ENCODE data around the gene AP2A2.

AP2A2 gene

DNA sequence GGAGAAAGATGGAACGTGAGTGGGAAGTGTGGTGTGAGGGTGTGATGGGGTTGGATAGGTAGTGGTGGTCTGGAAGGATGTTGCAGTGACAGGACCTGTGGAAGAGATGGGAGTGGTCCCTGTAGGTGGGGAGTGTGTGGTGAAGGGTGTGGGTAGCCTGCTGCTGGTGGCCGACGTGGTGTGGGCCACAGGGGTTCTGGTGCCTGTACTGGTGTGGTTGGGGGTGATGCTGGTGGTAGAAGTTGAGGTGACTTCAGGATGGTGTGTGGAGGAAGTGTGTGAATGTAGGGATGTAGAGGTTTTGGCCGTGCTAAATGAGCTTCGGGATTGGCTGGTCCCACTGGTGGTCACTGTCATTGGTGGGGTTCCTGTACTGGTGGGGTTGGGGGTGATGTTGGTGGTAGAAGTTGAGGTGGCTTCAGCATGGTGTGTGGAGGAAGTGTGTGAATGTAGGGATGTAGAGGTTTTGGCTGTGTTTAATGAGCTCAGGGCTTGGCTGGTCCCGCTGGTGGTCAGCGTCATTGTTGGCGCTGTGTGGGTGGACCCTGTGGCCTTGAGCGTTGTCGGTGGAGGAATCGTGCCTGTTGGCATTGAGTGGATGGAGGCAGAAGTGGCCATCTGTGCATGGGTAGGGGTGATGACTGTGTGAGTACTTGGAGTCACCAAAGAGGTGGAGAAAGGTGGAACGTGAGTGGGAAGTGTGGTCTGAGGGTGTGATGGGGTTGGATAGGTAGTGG lies 91.8 kb downstream of the AP2A2 start:
- Histone ChIP-seq H3K27ac (no peak overlapping the region), H3K27me3 (replicated peaks) (no peaks in the 10 kb centered on the region), H3K4me3 (ENCODE audit: low read depth, low read length) (no peak overlapping the region), H3K36me3 (replicated peaks) (no peaks in the 10 kb centered on the region)
- TF ChIP-seq, protein P1, sequence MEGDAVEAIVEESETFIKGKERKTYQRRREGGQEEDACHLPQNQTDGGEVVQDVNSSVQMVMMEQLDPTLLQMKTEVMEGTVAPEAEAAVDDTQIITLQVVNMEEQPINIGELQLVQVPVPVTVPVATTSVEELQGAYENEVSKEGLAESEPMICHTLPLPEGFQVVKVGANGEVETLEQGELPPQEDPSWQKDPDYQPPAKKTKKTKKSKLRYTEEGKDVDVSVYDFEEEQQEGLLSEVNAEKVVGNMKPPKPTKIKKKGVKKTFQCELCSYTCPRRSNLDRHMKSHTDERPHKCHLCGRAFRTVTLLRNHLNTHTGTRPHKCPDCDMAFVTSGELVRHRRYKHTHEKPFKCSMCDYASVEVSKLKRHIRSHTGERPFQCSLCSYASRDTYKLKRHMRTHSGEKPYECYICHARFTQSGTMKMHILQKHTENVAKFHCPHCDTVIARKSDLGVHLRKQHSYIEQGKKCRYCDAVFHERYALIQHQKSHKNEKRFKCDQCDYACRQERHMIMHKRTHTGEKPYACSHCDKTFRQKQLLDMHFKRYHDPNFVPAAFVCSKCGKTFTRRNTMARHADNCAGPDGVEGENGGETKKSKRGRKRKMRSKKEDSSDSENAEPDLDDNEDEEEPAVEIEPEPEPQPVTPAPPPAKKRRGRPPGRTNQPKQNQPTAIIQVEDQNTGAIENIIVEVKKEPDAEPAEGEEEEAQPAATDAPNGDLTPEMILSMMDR (IDR thresholded peaks at IDR 0.05; ENCODE audit: low read depth, low read length, missing control alignments) = no peak
- no peak for DNase-seq
- in situ Hi-C loops (cut with HindIII; ENCODE audit: low pct_ligation_motif_present, low sequenced_read_pairs) = no loop called here

DNA sequence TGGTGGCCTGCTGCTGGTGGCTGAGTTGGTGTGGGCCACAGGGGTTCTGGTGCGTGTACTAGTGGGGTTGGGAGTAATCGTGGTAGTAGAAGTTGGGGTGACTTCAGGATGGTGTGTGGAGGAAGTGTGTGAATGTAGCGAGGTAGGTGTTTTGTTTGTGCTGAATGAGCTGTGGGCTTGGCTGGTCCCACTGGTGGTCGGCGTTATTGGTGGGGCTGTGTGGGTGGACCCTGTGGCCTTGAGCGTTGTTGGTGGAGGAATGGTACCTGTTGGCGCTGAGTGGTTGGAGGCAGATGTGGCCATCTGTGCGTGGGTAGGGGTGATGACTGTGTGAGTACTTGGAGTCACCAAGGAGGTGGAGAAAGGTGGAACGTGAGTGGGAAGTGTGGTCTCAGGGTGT lies 92.4 kb downstream of the AP2A2 start:
- in situ Hi-C loops (cut with HindIII; ENCODE audit: low pct_ligation_motif_present, low sequenced_read_pairs) = no loop called here

DNA sequence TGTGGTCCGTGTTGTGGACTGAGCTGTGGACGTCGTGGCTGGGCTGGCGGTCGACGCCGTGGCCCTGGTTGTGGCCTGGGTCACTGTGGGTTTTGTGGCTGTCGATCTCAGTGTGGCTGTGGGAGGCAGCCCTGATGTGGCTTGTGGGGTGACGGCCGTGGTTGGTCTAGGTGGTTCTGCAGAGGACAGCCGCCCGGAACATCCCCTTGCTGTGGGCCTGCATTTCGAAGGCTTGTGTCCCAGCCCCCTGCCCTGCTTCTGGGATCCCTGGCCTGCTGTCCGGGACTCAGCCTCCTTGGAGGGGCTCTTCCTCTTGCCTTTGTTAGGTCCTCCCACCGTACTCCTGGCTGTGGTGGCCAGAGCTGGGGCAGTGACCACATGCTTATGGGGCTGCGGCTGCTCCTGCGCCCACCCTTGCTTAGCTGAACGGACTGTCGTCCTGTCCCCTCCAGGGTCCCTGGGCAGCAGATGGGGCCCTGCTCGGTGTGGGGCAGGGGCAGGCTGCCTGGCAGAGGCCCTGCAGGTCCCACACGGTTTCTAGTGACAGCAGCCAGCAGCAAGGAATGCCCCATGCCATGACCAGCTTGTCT lies 93.7 kb downstream of the AP2A2 start:
- no peak for DNase-seq
- in situ Hi-C loops (cut with HindIII; ENCODE audit: low pct_ligation_motif_present, low sequenced_read_pairs) = no loop called here
- Histone ChIP-seq H3K27ac (no peak overlapping the region), H3K36me3 (replicated peaks) (no peaks in the 10 kb centered on the region), H3K4me3 (ENCODE audit: low read depth, low read length) (no peak overlapping the region), H3K27me3 (replicated peaks) (no peaks in the 10 kb centered on the region)
- TF ChIP-seq, protein P1 (IDR thresholded peaks at IDR 0.05; ENCODE audit: low read depth, low read length, missing control alignments) = no peak

More for the DNA sequence above, 92.4 kb downstream of the AP2A2 start:
- no peak for DNase-seq
- H3K27me3 ChIP-seq (replicated peaks) = no peaks in the 10 kb centered on the region
- no peak overlapping the region for H3K4me3 ChIP-seq (ENCODE audit: low read depth, low read length)
- H3K36me3 ChIP-seq (replicated peaks) = no peaks in the 10 kb centered on the region
- H3K27ac ChIP-seq = no peak overlapping the region
- TF ChIP-seq, protein P1 (IDR thresholded peaks at IDR 0.05; ENCODE audit: low read depth, low read length, missing control alignments) = no peak

DNA sequence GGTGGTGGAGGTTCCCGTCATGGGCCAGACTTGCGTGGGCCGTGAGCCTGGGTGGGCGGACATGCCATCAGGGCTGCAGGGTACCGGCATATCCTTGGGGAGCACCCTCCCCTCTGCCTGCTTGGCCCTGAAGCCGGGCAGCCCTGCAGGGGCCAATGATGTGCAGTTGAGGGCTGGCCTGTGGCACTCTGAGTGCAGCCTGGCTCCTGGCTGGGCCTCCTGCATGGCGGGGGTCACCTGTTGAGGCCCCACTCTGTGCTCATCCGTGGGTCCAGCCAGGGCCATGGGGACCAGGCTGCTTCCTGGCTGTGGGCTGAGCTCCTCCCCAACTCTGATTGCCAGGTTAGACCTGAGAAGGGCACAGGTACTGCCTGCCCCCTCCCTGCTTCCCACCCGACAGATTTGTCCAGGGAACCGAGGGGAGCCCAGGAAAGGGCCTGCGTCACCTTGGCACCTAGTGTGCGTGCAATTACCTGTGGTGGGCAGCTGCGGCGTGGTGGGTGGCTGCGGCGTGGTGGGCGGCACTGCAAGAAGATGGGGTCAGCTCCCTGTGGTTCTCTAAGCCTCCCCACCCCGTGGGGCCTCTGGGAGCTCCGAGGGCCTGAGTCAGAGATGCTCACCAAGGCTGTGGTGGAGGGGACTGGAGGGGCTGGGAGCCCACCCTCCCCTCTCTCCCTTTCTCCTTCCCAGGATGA lies 94.7 kb downstream of the AP2A2 start:
- Histone ChIP-seq H3K27ac (no peak overlapping the region), H3K36me3 (replicated peaks) (no peaks in the 10 kb centered on the region), H3K27me3 (replicated peaks) (no peaks in the 10 kb centered on the region), H3K4me3 (ENCODE audit: low read depth, low read length) (no peak overlapping the region)
- no peak for DNase-seq
- in situ Hi-C loops (cut with HindIII; ENCODE audit: low pct_ligation_motif_present, low sequenced_read_pairs) = no loop called here
- TF ChIP-seq, protein P1 (IDR thresholded peaks at IDR 0.05; ENCODE audit: low read depth, low read length, missing control alignments) = no peak

DNA sequence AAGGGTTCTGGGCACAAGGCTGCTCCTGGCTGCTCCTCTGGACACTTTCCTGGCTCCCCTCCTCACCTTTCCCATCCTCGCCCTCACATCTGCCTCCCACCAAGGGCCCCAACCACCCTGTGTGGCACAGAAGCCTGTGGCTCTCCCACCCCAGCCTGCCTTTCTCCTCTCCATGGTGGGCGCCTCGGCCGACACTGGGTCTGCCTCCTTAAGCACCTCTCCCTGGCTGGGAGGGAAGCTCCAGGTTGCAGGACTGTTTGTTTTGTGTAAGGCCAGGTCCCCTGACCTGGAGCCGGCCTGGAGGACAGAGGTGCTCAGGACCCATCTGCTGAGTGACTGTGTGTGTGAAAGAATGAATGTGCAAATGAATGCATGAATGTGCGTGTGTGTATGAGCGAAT lies 96.7 kb downstream of the AP2A2 start:
- TF ChIP-seq, protein P1 (IDR thresholded peaks at IDR 0.05; ENCODE audit: low read depth, low read length, missing control alignments) = no peak
- in situ Hi-C loops (cut with HindIII; ENCODE audit: low pct_ligation_motif_present, low sequenced_read_pairs) = no loop called here

More for the DNA sequence above, 96.7 kb downstream of the AP2A2 start:
- Histone ChIP-seq H3K4me3 (ENCODE audit: low read depth, low read length) (no peak overlapping the region), H3K27me3 (replicated peaks) (no peaks in the 10 kb centered on the region), H3K27ac (no peak overlapping the region), H3K36me3 (replicated peaks) (no peaks in the 10 kb centered on the region)
- no peak for DNase-seq
